Karpas-422 (cell line): ENCODE measurements around the gene AMOTL1. TPM values are rescaled to one million over a fixed set of nuclear protein-coding genes. Genes with fewer than 3 reads are reported as not detected.

Source experiments
- DNase-seq: peaks from one replicate; pipeline ENCODE4 v3.0.0-alpha.2; 2015
- H2AFZ ChIP-seq: fragments of 200-600 bp; sonication (generic); 2 replicates; pipeline ENCODE4 v1.6.1; 2014; ENCODE audit warnings: antibody characterized with exemption, low read length, mixed read lengths
- H3K27ac ChIP-seq: fragments of 200-600 bp; sonication (generic); 2 replicates; pipeline ENCODE4 v1.5.1; 2014; ENCODE audit warnings: mild to moderate bottlenecking, low read length, moderate library complexity
- H3K27me3 ChIP-seq: fragments of 200-600 bp; sonication (generic); 2 replicates; pipeline ENCODE4 v1.6.1; 2014; ENCODE audit warnings: low read length, mixed read lengths
- H3K36me3 ChIP-seq: fragments of 200-600 bp; sonication (generic); 2 replicates; pipeline ENCODE4 v1.6.1; 2014; ENCODE audit warnings: low read length, mixed read lengths; ENCODE audit not compliant: insufficient read depth
- H3K4me1 ChIP-seq: fragments of 200-600 bp; sonication (generic); 2 replicates; pipeline ENCODE4 v1.6.1; 2014; ENCODE audit warnings: mild to moderate bottlenecking, low read length, mixed read lengths
- H3K4me2 ChIP-seq: fragments of 200-600 bp; sonication (generic); 2 replicates; pipeline ENCODE4 v1.6.1; 2014; ENCODE audit warnings: low read length, low read depth, mild to moderate bottlenecking; ENCODE audit not compliant: poor library complexity, severe bottlenecking
- H3K4me3 ChIP-seq: fragments of 200-600 bp; sonication (generic); 2 replicates; pipeline ENCODE4 v1.5.1; 2014; ENCODE audit warnings: mild to moderate bottlenecking, antibody characterized with exemption, low read length, mixed read lengths
- H3K79me2 ChIP-seq: fragments of 200-600 bp; sonication (generic); 2 replicates; pipeline ENCODE4 v1.6.1; 2014; ENCODE audit warnings: mild to moderate bottlenecking, low read length, mixed read lengths
- H3K9ac ChIP-seq: fragments of 200-600 bp; sonication (generic); 2 replicates; pipeline ENCODE4 v1.6.0; 2014; ENCODE audit warnings: low read length
- H3K9me2 ChIP-seq: fragments of 200-600 bp; sonication (generic), shearing (Covaris generic); replicated peaks from 2 replicates; pipeline ENCODE4 v1.6.0; 2014; ENCODE audit warnings: mild to moderate bottlenecking, low read length, moderate library complexity; ENCODE audit not compliant: insufficient read depth
- H3K9me3 ChIP-seq: fragments of 300-700, 200-600 bp; sonication (generic); 2 replicates; pipeline ENCODE4 v1.6.1; 2014; ENCODE audit warnings: low read length, mixed read lengths
- H4K20me1 ChIP-seq: fragments of 200-600 bp; sonication (generic); 2 replicates; pipeline ENCODE4 v1.6.1; 2014; ENCODE audit warnings: mild to moderate bottlenecking, antibody characterized with exemption, low read length, low read depth; ENCODE audit not compliant: insufficient read depth
- total RNA-seq: library from RNA; depleted of rRNA; stranded (reverse); fragments of >200 nt; shearing (Covaris generic); gene quantifications from 2 replicates; pipeline ENCODE4 v1.2.3, GENCODE V29; 2014; ENCODE audit warnings: low replicate concordance

AMOTL1 gene
- total RNA-seq, 1 experiment from 2014 or later = 0.04 TPM

DNA sequence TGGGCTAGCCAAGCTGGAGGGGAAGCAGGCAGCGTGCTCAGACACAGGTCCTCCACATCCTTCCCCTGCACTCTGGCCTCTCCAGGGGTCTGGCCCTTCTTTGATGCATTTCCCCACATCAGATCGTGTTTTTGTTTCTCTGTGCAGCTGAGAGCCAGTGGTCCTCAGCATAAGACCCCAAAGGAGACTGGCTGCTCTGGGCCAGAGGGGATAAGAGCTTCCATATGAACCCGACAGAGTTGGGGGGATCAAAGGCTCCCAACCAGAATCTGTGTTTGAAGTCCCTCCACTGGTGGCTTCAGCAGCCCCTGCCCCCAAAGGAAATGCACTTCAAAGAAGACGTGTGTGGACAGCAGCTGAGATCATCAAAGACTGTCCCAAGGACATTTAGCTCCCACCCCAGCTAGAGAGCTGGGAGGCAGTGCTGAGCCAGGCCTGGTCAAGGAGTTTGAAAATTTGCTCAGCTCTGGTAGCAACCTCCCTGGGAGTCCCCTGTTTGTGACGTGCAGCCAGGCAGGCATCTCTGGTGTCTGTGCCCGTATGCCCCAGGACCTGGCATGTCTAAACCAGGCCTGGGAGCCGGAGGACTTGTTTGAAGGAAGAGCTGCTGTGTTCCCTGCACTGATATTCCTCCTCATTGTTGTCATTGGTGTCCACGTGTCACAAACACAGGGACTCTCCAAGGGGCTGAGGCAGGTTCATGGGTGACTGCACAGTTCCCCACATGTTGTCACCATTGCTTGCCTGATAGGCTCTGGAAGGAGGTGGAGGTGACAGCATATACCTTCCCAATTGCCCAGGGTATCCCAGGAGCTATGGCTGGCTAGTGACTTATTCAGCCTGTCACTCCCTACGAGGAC is 99.0 kb downstream of the AMOTL1 start:
- no peaks in the 10 kb centered on the region for H3K9me2 ChIP-seq
- no peaks in the 10 kb centered on the region for H3K36me3 ChIP-seq
- no peak overlapping the region for H2AFZ ChIP-seq
- no peak overlapping the region for H3K27ac ChIP-seq
- H3K4me2 ChIP-seq = no peak overlapping the region
- H3K4me1 ChIP-seq = no peaks in the 10 kb centered on the region
- no peaks in the 10 kb centered on the region for H3K27me3 ChIP-seq
- no peak overlapping the region for H3K9ac ChIP-seq
- no peak overlapping the region for H3K4me3 ChIP-seq
- no peak for DNase-seq
- H3K79me2 ChIP-seq = no peaks in the 10 kb centered on the region
- H4K20me1 ChIP-seq = no peaks in the 10 kb centered on the region
- no peaks in the 10 kb centered on the region for H3K9me3 ChIP-seq

DNA sequence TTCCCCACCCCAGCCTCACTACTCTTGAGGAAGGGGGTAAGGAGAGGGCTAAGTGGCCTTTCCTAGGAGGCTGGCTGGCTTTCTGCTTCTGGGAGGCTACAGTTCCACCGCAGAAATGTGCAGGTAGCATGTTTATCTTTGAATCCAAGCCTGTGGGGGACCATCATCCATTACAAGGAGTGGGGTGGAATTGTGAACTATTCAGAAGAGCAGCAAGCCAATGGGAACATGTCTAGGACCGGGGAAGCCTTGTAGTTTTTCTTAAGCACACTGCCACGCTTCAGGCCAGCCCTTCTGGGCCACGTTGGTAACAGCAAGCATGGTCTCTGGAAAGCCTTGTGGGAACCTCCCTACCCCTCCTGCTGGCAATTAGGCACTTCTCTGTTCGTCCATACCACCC is 100.3 kb downstream of the AMOTL1 start:
- Histone ChIP-seq H3K9ac (no peak overlapping the region), H2AFZ (no peak overlapping the region), H4K20me1 (no peaks in the 10 kb centered on the region), H3K4me1 (no peaks in the 10 kb centered on the region), H3K27ac (no peak overlapping the region), H3K4me2 (no peak overlapping the region), H3K9me3 (no peaks in the 10 kb centered on the region), H3K9me2 (no peaks in the 10 kb centered on the region), H3K36me3 (no peaks in the 10 kb centered on the region), H3K79me2 (no peaks in the 10 kb centered on the region), H3K27me3 (no peaks in the 10 kb centered on the region), H3K4me3 (no peak overlapping the region)
- no peak for DNase-seq

DNA sequence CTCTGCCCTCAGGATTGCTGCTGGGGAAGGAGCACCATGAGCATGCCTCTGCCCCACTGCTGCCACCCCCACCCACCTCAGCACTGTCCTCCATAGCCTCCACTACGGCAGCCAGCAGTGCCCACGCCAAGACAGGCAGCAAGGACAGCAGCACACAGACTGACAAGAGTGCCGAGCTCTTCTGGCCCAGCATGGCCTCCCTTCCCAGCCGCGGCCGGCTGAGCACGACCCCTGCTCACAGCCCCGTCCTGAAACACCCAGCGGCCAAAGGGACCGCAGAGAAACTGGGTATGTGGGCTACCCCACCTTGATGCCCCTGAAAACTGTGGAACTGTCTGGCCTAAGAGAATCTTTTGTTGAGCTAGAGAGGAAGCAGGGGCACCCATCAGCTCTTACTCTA is 101.0 kb downstream of the AMOTL1 start:
- Histone ChIP-seq H3K4me2 (no peak overlapping the region), H3K9ac (no peak overlapping the region), H3K4me1 (no peaks in the 10 kb centered on the region), H2AFZ (no peak overlapping the region), H3K9me2 (no peaks in the 10 kb centered on the region), H4K20me1 (no peaks in the 10 kb centered on the region), H3K4me3 (no peak overlapping the region), H3K27ac (no peak overlapping the region), H3K79me2 (no peaks in the 10 kb centered on the region), H3K9me3 (no peaks in the 10 kb centered on the region), H3K27me3 (no peaks in the 10 kb centered on the region), H3K36me3 (no peaks in the 10 kb centered on the region)
- DNase-seq = no peak

DNA sequence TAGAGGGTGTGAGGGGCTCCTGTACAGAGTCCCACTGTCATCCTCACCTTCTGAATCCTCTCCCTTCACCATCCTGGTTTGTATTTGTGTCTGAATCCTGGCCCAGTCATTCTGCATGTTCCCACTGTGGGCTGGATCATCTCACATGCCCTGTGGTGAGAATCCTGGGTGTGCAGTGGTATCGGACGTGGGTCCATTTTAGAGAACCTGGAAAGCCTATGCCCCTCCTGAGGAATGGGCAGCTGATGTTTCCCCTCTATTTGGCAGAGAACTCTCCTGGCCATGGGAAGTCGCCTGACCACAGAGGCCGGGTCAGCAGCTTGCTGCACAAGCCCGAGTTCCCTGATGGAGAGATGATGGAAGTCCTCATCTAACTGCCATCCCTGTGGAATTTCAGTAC is 102.3 kb downstream of the AMOTL1 start:
- no peak overlapping the region for H3K4me3 ChIP-seq
- no peaks in the 10 kb centered on the region for H3K4me1 ChIP-seq
- H3K27me3 ChIP-seq = no peaks in the 10 kb centered on the region
- DNase-seq = no peak
- no peak overlapping the region for H3K9ac ChIP-seq
- no peak overlapping the region for H2AFZ ChIP-seq
- H3K79me2 ChIP-seq = no peaks in the 10 kb centered on the region
- no peaks in the 10 kb centered on the region for H4K20me1 ChIP-seq
- no peaks in the 10 kb centered on the region for H3K9me3 ChIP-seq
- no peaks in the 10 kb centered on the region for H3K9me2 ChIP-seq
- H3K27ac ChIP-seq = no peak overlapping the region
- H3K4me2 ChIP-seq = no peak overlapping the region
- H3K36me3 ChIP-seq = no peaks in the 10 kb centered on the region

DNA sequence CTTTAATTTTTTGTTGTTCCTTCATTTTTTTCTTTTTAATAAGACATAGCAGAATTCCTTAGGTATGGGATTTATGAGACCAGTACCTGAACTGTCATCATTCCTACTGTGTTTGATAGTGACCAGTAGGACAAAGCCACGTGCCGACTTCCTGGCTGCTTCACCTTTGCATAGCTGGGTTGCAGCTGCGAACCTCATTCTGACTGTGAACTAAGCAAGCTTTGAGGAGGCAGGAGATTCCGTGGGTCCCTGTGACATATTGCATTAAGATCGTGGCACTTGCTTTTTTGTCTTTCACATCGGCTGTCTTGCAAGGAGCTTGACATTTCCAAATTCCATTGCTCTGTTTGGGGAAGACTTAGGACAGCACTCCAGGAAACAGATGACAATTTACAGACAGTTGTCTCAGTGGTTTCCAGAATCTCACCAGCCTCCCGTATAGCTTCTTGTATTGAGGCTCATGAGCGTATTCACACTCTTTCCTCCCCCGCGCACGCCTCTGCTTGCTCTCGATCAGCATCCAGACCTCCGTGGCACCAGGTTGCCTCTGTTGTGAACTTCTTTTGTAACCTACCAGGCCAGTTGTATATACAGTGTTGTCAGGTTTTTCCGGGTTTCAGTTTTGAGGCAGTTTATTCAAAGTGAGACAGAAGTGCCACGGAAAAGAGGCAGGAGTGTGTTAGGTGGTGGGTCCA is 103.5 kb downstream of the AMOTL1 start:
- no peak overlapping the region for H3K4me2 ChIP-seq
- no peak overlapping the region for H3K27ac ChIP-seq
- no peaks in the 10 kb centered on the region for H3K4me1 ChIP-seq
- no peak overlapping the region for H3K9ac ChIP-seq
- H3K36me3 ChIP-seq = no peaks in the 10 kb centered on the region
- no peaks in the 10 kb centered on the region for H3K9me3 ChIP-seq
- H4K20me1 ChIP-seq = no peaks in the 10 kb centered on the region
- no peak for DNase-seq
- no peak overlapping the region for H2AFZ ChIP-seq
- H3K27me3 ChIP-seq = no peaks in the 10 kb centered on the region
- no peaks in the 10 kb centered on the region for H3K79me2 ChIP-seq
- H3K4me3 ChIP-seq = no peak overlapping the region
- H3K9me2 ChIP-seq = no peaks in the 10 kb centered on the region

DNA sequence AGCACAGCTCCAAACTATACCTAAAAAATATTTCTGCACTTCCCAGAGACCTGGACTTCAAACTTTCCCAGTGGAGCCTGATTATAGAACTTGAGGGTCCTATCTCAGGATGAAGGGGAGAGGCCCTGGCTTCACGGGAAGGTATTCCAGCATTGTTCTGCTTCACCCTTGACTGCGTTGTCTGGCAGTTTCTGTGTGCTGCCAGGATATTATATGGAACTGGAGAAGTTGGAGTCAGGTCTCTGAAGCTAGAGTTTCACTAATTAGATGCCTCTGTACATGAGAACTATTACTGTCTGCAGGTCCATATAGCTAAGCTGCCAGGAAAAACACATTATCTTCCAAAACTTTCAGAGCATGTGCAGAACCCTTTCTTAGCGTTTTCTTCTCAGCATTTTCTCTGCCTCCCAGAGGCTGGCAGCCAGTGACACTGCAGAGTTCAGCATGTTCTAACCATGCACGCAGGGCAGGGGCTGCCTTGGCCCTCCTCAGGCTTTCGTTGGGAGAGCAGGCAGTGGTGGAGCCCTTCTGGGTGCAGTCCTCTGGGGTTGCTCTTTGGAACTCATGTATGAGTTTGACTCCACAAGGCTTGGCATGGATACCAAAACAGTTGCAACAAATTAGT is 105.9 kb downstream of the AMOTL1 start:
- no peaks in the 10 kb centered on the region for H3K4me1 ChIP-seq
- H3K4me3 ChIP-seq = no peak overlapping the region
- DNase-seq = no peak
- H3K36me3 ChIP-seq = no peaks in the 10 kb centered on the region
- H3K9ac ChIP-seq = no peak overlapping the region
- H2AFZ ChIP-seq = no peak overlapping the region
- H3K27me3 ChIP-seq = no peaks in the 10 kb centered on the region
- no peaks in the 10 kb centered on the region for H3K79me2 ChIP-seq
- no peak overlapping the region for H3K4me2 ChIP-seq
- H3K9me2 ChIP-seq = no peaks in the 10 kb centered on the region
- H3K9me3 ChIP-seq = no peaks in the 10 kb centered on the region
- no peaks in the 10 kb centered on the region for H4K20me1 ChIP-seq
- no peak overlapping the region for H3K27ac ChIP-seq

DNA sequence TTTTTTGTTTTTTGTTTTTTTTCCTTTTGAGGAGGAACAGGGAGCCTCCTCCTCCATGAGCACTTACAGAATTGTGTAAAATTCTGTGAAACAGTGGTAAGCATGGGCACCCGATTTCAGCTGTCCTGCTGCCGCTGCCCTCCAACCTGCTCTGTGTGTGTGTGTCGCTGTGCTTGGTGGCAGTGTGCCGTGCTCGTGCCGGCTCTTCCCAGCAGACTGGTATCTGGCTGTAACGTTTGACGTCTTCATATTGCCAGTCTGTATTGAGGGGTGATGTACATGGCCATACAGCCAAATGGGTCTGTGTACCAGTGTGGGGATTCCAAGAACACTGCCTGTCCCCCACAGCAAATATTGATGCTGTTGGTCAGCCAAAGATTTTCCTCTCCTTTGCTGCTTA is 108.1 kb downstream of the AMOTL1 start:
- no peak overlapping the region for H3K27ac ChIP-seq
- no peaks in the 10 kb centered on the region for H3K4me1 ChIP-seq
- no peaks in the 10 kb centered on the region for H3K36me3 ChIP-seq
- H3K9me2 ChIP-seq = no peaks in the 10 kb centered on the region
- H3K9me3 ChIP-seq = no peaks in the 10 kb centered on the region
- no peak overlapping the region for H3K9ac ChIP-seq
- H3K79me2 ChIP-seq = no peaks in the 10 kb centered on the region
- no peaks in the 10 kb centered on the region for H3K27me3 ChIP-seq
- H2AFZ ChIP-seq = no peak overlapping the region
- no peak overlapping the region for H3K4me3 ChIP-seq
- no peaks in the 10 kb centered on the region for H4K20me1 ChIP-seq
- H3K4me2 ChIP-seq = no peak overlapping the region
- no peak for DNase-seq

DNA sequence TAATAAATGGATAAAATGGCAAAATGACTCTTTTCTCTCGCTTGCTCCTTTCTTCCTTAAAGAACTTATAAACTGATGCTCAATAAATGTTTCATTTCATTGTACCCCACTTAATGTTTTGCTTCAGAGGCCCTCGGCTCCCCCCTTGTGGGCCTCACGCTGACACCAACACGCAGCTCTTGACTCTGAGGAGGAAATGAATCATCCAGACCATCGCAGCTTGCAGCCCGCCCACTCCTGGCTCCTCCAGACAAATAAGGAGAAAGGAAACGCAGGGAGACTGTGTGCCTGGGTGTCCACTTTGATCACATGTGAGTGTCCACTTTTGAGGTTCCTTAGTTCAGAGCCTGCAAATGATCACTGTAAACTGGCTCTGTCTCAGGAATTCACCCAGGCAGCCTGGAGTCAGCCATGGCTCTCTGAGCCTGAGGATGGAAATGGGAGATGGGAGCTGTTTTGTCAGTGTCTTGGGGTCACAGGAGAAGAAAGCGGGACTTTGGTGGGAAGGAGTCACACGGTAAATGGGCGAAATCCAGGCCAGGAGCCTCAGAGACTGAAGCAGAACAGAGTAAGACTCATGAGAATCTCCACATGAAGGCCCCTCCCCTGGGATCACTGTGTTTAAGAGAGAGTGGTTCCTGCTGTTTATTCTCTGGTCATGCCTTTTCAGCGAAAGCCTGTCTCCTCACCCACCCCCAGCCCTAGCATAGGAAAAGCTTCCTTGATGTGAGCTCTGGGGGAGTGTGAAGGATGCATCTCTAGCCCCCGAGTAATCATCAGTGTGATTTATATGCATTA is 108.7 kb downstream of the AMOTL1 start:
- Histone ChIP-seq H3K27me3 (no peaks in the 10 kb centered on the region), H3K4me2 (no peak overlapping the region), H3K4me3 (no peak overlapping the region), H3K4me1 (no peaks in the 10 kb centered on the region), H3K27ac (no peak overlapping the region), H2AFZ (no peak overlapping the region), H3K9ac (no peak overlapping the region), H4K20me1 (no peaks in the 10 kb centered on the region), H3K9me3 (no peaks in the 10 kb centered on the region), H3K36me3 (no peaks in the 10 kb centered on the region), H3K79me2 (no peaks in the 10 kb centered on the region), H3K9me2 (no peaks in the 10 kb centered on the region)
- DNase-seq = no peak
